Measurements from ENCODE around the gene SPECC1L. TPM values are rescaled to one million over a fixed set of nuclear protein-coding genes. Genes with fewer than 3 reads are reported as not detected.

SPECC1L gene
- total RNA-seq, 1 donor from 2014 or later = 29.9 TPM

DNA sequence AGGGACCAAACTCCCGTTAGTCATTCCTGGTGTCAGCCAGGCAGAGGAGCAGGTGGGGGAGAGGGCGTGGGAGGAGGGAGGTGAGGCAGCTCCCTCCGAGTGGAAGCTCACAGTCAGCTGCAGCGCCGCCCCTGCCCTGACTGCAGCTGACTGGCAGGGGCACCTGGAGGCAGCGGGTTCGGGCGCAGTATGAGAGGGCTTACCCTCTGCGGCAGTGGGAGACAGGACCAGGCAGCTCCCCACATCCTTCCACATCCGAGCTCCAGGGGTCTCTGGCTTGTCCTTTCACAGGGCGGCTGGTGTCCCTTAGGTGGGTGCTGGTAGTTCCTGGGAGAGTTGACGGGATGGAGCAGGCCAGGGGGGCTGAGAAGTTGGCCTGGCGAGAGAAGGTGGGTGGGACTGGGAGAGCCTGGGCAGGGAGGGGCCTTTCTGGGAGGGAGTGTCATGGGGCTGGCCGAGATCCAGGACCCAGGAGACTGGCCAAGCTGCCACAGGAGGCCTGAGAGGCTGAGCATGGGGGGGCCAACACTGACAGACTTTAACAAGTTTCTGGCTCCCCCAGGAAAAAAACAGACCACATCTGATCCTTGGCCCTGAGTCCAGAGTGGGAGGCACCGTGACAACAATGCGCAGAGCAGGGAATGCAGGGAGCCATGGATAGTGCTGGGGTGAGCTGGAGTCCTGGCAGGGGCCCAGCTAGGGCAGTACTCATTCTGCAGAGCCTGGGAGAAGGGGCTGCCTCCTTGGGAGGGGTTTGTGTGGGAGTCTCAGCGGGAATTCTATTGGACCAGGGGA is 161.6 kb downstream of the SPECC1L start:
- DNase-seq (ENCODE audit: low read depth) = no peak
- TF ChIP-seq, protein P1, sequence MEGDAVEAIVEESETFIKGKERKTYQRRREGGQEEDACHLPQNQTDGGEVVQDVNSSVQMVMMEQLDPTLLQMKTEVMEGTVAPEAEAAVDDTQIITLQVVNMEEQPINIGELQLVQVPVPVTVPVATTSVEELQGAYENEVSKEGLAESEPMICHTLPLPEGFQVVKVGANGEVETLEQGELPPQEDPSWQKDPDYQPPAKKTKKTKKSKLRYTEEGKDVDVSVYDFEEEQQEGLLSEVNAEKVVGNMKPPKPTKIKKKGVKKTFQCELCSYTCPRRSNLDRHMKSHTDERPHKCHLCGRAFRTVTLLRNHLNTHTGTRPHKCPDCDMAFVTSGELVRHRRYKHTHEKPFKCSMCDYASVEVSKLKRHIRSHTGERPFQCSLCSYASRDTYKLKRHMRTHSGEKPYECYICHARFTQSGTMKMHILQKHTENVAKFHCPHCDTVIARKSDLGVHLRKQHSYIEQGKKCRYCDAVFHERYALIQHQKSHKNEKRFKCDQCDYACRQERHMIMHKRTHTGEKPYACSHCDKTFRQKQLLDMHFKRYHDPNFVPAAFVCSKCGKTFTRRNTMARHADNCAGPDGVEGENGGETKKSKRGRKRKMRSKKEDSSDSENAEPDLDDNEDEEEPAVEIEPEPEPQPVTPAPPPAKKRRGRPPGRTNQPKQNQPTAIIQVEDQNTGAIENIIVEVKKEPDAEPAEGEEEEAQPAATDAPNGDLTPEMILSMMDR (IDR thresholded peaks at IDR 0.05; ENCODE audit: insufficient read depth, low read length, poor library complexity, severe bottlenecking) = no peak
- Histone ChIP-seq H3K27me3 (ENCODE audit: control insufficient read depth, insufficient read depth, low read length) (no peaks in the 10 kb centered on the region), H3K36me3 (ENCODE audit: control insufficient read depth, insufficient read depth, low read length) (no peaks in the 10 kb centered on the region), H3K4me3 (ENCODE audit: low read depth, low read length) (no peak overlapping the region)

DNA sequence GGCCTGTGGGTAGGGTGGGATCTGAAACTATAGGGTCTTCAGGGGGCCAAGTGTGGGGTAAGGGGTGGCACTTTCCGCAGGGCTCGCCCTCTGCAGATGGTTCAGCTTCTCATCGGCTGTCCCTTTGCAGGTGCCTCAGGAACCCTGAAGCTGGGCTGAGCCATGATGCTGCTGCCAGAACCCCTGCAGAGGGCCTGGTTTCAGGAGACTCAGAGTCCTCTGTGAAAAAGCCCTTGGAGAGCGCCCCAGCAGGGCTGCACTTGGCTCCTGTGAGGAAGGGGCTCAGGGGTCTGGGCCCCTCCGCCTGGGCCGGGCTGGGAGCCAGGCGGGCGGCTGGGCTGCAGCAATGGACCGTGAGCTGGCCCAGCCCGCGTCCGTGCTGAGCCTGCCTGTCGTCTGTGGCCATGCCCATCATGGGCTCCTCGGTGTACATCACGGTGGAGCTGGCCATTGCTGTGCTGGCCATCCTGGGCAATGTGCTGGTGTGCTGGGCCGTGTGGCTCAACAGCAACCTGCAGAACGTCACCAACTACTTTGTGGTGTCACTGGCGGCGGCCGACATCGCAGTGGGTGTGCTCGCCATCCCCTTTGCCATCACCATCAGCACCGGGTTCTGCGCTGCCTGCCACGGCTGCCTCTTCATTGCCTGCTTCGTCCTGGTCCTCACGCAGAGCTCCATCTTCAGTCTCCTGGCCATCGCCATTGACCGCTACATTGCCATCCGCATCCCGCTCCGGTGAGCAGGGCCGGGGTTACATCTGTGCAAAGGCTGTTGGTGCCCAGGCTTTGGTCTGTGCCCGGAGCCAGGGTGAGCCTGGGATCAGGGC is 162.6 kb downstream of the SPECC1L start:
- TF ChIP-seq, protein P1 (IDR thresholded peaks at IDR 0.05; ENCODE audit: insufficient read depth, low read length, poor library complexity, severe bottlenecking) = no peak
- Histone ChIP-seq H3K27me3 (ENCODE audit: control insufficient read depth, insufficient read depth, low read length) (no peaks in the 10 kb centered on the region), H3K36me3 (ENCODE audit: control insufficient read depth, insufficient read depth, low read length) (no peaks in the 10 kb centered on the region), H3K4me3 (ENCODE audit: low read depth, low read length) (no peak overlapping the region)
- DNase-seq (ENCODE audit: low read depth) = no peak

DNA sequence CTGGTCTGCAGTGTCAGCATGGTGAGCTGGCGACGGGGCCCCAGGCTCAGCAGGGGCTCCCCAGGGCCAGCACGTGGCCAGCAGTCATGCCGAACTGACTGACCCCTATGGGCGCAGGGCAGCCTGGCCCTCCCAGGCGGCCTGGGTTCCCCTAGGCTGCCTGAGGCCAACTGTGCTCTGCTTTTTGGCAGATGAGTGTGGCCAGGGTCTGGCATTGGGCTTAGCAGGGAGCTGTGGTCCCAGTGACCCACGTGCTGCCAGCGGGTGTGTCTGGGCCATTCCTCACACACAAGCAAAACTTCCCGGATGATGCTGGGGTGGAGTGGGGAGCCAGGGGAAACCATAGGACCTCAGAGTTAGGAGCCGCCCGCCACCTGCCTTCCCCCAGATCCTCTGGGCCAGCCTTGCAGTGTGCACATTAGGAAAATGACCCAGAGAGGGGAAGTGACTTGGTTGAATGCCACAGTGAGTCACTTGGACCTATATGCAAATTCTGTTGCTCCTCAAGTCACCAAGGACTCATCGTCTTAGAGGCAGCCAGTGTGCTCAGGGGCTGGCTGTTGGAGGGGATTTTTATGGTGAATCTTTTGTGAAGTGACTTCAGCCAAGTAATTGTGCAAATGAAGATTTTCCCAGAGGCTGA is 163.3 kb downstream of the SPECC1L start:
- Histone ChIP-seq H3K36me3 (ENCODE audit: control insufficient read depth, insufficient read depth, low read length) (no peaks in the 10 kb centered on the region), H3K27me3 (ENCODE audit: control insufficient read depth, insufficient read depth, low read length) (no peaks in the 10 kb centered on the region), H3K4me3 (ENCODE audit: low read depth, low read length) (no peak overlapping the region)
- TF ChIP-seq, protein P1 (IDR thresholded peaks at IDR 0.05; ENCODE audit: insufficient read depth, low read length, poor library complexity, severe bottlenecking) = no peak
- DNase-seq (ENCODE audit: low read depth) = no peak

DNA sequence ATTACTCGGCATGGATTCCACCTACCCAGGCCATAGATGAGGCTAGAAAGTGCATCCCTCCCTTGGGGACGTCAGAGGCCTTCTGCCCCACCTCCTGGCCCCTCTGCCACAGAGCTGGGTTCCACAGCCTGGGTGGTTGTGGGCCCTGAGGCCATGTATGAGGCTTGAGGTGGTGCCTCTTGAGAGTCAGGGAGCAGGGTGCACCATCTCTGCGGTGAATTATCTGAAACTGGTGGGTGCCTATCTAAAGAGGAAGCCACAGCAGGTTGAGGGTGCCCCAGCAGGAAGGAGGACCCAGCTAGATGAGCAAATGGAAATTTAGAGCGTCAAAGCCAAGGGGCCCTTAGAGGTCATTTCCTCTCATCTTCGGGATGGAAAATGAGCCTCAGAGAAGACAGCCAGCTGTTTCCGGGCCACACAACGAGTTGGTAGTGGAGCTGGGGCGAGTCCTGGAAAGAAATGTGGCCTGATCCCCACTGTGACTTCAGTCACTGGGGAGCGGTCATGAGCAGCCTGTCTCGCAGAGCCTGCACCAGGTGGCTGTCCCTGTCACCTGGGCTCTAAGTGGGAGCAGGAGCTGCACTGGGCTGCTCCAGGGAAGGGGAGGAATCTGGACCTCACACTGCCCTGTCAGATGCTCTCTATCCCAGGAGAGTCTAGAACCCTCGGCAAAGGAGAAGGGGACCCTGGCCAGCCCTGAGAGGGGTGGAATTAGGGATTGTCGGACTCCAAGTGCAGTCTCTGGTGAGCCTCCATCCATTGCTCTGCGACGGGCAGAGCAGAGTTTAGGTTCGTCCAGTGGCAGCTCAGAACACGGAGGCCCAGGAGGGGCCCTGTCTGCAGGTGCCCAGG is 164.1 kb downstream of the SPECC1L start:
- no peaks in the 10 kb centered on the region for H3K36me3 ChIP-seq (ENCODE audit: control insufficient read depth, insufficient read depth, low read length)
- no peaks in the 10 kb centered on the region for H3K27me3 ChIP-seq (ENCODE audit: control insufficient read depth, insufficient read depth, low read length)
- DNase-seq (ENCODE audit: low read depth) = no peak
- TF ChIP-seq, protein P1 (IDR thresholded peaks at IDR 0.05; ENCODE audit: insufficient read depth, low read length, poor library complexity, severe bottlenecking) = no peak
- no peak overlapping the region for H3K4me3 ChIP-seq (ENCODE audit: low read depth, low read length)

DNA sequence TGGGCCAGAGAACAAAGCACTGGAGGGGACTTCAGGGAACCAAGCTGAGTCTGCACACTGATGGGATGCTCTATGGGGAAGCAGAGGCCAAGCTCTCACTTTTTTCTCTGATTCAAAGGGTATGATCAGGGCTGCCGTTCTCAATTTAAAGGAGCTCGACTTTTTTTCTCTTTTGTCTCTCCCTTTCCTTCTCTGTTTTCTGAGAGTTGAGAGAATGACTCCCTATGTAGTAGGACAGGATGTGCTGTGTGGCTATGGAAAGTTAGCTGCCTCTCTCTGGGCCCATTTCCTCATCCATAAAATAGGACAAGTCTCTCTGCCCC is 164.7 kb downstream of the SPECC1L start:
- Histone ChIP-seq H3K27me3 (ENCODE audit: control insufficient read depth, insufficient read depth, low read length) (no peaks in the 10 kb centered on the region), H3K36me3 (ENCODE audit: control insufficient read depth, insufficient read depth, low read length) (no peaks in the 10 kb centered on the region), H3K4me3 (ENCODE audit: low read depth, low read length) (no peak overlapping the region)
- TF ChIP-seq, protein P1 (IDR thresholded peaks at IDR 0.05; ENCODE audit: insufficient read depth, low read length, poor library complexity, severe bottlenecking) = no peak
- no peak for DNase-seq (ENCODE audit: low read depth)
